Astrocyte of the spinal cord (primary cell): Measurements from ENCODE around the gene RPTOR.
A peak's percentile ranks its signal among the peaks of the same experiment; 100 is the strongest.

ENCODE experiments used
- DNase-seq: peaks from one replicate; pipeline ENCODE4 v3.0.0; 2011; ENCODE audit warnings: low read depth, low spot score
- H3K4me3 ChIP-seq: 2 replicates; pipeline ENCODE4 v1.5.1; 2011; ENCODE audit warnings: low read depth, mild to moderate bottlenecking, low read length, moderate library complexity
- CTCF ChIP-seq: IDR thresholded peaks from 2 replicates; pipeline ENCODE4 v1.5.1; 2012; ENCODE audit warnings: low read depth, mild to moderate bottlenecking, low read length, inconsistent platforms
- in situ Hi-C: cut with HindIII; loops from 2 replicates; pipeline ENCODE4 v1.10.0; 2017; ENCODE audit warnings: low sequenced_read_pairs

RPTOR gene

GRCh38 chr17:80546267-80546666 lies 1.6 kb downstream of the RPTOR start:
- no peak overlapping the region for H3K4me3 ChIP-seq
- DNase-seq: no peak
- in situ Hi-C loops: no loop called here
- TF ChIP-seq CTCF: no peak

- H3K4me3 ChIP-seq: no peak overlapping the region
- no peak for TF ChIP-seq CTCF
- no peak for DNase-seq
- in situ Hi-C loops: no loop called here
Measured at GRCh38 chr17:80552523-80552922, 7.9 kb downstream of the RPTOR start.

GRCh38 chr17:80555266-80555665 lies 10.6 kb downstream of the RPTOR start:
- no peak overlapping the region for H3K4me3 ChIP-seq
- no peak for DNase-seq
- TF ChIP-seq CTCF: no peak

GRCh38 chr17:80558046-80558445 lies 13.4 kb downstream of the RPTOR start:
- in situ Hi-C loops: no loop called here
- no peak overlapping the region for H3K4me3 ChIP-seq
- no peak for TF ChIP-seq CTCF
- no peak for DNase-seq

More at GRCh38 chr17:80555266-80555665, 10.6 kb downstream of the RPTOR start:
- in situ Hi-C loops: no loop called here

GRCh38 chr17:80559825-80560251 lies 15.2 kb downstream of the RPTOR start:
- in situ Hi-C loops: no loop called here
- H3K4me3 ChIP-seq: no peak overlapping the region
- no peak for TF ChIP-seq CTCF
- DNase-seq: peak; percentile 90

- TF ChIP-seq CTCF: no peak
Measured at GRCh38 chr17:80561541-80562114, 17.0 kb downstream of the RPTOR start.

More at GRCh38 chr17:80561541-80562114, 17.0 kb downstream of the RPTOR start:
- DNase-seq: no peak
- no peak overlapping the region for H3K4me3 ChIP-seq
- in situ Hi-C loops: no loop called here
